HG03060 (cell line): ENCODE data around the gene MMP11.

Experiments
- ATAC-seq: cut with Tn5 transposase; IDR thresholded peaks from one replicate; pipeline ENCODE4 v1.9.1; 2021; ENCODE audit warnings: low read depth, moderate number of reproducible peaks; ENCODE audit not compliant: unreplicated experiment

MMP11 gene

GRCh38 chr22:23827351-23827995, 54.8 kb downstream of the MMP11 start:
- ATAC-seq: no peak

GRCh38 chr22:23828800-23829680, 56.4 kb downstream of the MMP11 start:
- ATAC-seq: no peak

- no peak for ATAC-seq
Measured at GRCh38 chr22:23829845-23830372, 57.3 kb downstream of the MMP11 start.

GRCh38 chr22:23831261-23831660, 58.6 kb downstream of the MMP11 start:
- ATAC-seq: no peak

GRCh38 chr22:23831781-23832180, 59.1 kb downstream of the MMP11 start:
- no peak for ATAC-seq

- no peak for ATAC-seq
Measured at GRCh38 chr22:23832226-23833016, 59.8 kb downstream of the MMP11 start.

- no peak for ATAC-seq
Measured at GRCh38 chr22:23833017-23833751, 60.5 kb downstream of the MMP11 start.
